HG02943 (cell line): Measurements from ENCODE around the gene DNAH6.
"Not testable (repeated sequence)": the region's sequence is repeated elsewhere in the genome, so short reads cannot be mapped to it uniquely, and the experiment has no call there.

ENCODE experiments used
- ATAC-seq: cut with Tn5 transposase; IDR thresholded peaks from one replicate; pipeline ENCODE4 v1.9.1; 2021; ENCODE audit warnings: mild to moderate bottlenecking, low read depth, moderate library complexity; ENCODE audit not compliant: unreplicated experiment

Gene DNAH6

GRCh38 chr2:84516234-84516986 lies at the start of gene DNAH6:
TSS of gene DNAH6 (plus strand) at chr2:84516498. CDS start at chr2:84517827, 1,329 bp downstream.
- ATAC-seq = peak; percentile 92

GRCh38 chr2:84467389-84467788 lies 48.9 kb upstream of the DNAH6 start:
- no peak for ATAC-seq

GRCh38 chr2:84472423-84472822 lies 43.9 kb upstream of the DNAH6 start:
- not testable (repeated sequence) for ATAC-seq

- ATAC-seq = no peak
These were observed 43.3 kb upstream of the DNAH6 start for GRCh38 chr2:84472856-84473565.

- ATAC-seq = no peak
These were observed 42.1 kb upstream of the DNAH6 start for GRCh38 chr2:84474176-84474575.

GRCh38 chr2:84477886-84478285 lies 38.4 kb upstream of the DNAH6 start:
- no peak for ATAC-seq

- no peak for ATAC-seq
These were observed 37.4 kb upstream of the DNAH6 start for GRCh38 chr2:84478867-84479266.

- no peak for ATAC-seq
These were observed 34.6 kb upstream of the DNAH6 start for GRCh38 chr2:84481702-84482101.

- ATAC-seq = no peak
These were observed 33.7 kb upstream of the DNAH6 start for GRCh38 chr2:84482603-84483002.

- no peak for ATAC-seq
These were observed 33.0 kb upstream of the DNAH6 start for GRCh38 chr2:84483320-84483719.

GRCh38 chr2:84486441-84487115 lies 29.7 kb upstream of the DNAH6 start:
- no peak for ATAC-seq

GRCh38 chr2:84487298-84487996 lies 28.9 kb upstream of the DNAH6 start:
- ATAC-seq = no peak

- no peak for ATAC-seq
These were observed 25.0 kb upstream of the DNAH6 start for GRCh38 chr2:84491256-84491655.

GRCh38 chr2:84491741-84492140 lies 24.6 kb upstream of the DNAH6 start:
- ATAC-seq = no peak

- no peak for ATAC-seq
These were observed 23.7 kb upstream of the DNAH6 start for GRCh38 chr2:84492571-84492970.

- no peak for ATAC-seq
These were observed 22.8 kb upstream of the DNAH6 start for GRCh38 chr2:84493514-84493913.

- ATAC-seq = no peak
These were observed 22.2 kb upstream of the DNAH6 start for GRCh38 chr2:84494070-84494469.

- no peak for ATAC-seq
These were observed 20.7 kb upstream of the DNAH6 start for GRCh38 chr2:84495539-84496146.

GRCh38 chr2:84496386-84496785 lies 19.9 kb upstream of the DNAH6 start:
- ATAC-seq = no peak

GRCh38 chr2:84497285-84497684 lies 19.0 kb upstream of the DNAH6 start:
- no peak for ATAC-seq
